ENCODE measurements around the gene HNRNPC. TPM values are rescaled to one million over a fixed set of nuclear protein-coding genes. Genes with fewer than 3 reads are reported as not detected.
"Not testable (repeated sequence)": the region's sequence is repeated elsewhere in the genome, so short reads cannot be mapped to it uniquely, and the experiment has no call there.

Gene HNRNPC
- total and polyA plus RNA-seq, 2 donors (not counting 1 experiment from before 2014, with no cell fraction given), result 543 to 885 TPM

DNA sequence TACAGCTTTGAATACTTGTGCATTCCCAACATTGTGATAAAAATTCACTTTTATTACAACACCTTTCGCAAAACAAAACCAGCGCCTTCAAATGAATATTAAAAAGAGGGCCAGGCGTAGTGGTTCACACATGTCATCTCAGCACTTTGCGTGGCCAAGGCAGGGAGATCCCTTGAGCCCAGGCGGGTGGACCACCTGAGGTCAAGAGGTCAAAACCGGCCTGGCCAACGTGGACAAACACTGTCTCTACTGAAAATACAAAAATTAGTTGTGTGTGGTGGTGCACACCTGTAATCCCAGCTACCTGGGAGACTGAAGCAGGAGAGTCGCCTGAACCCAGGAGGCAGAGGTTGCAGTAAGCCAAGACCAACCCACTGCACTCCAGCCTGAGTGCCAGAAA lies 42.8 kb downstream of the HNRNPC start:
- Histone ChIP-seq H3K9me3 (ENCODE audit: control insufficient read depth, insufficient read depth, low read depth, low read length) (no peaks in the 10 kb centered on the region), H3K4me3 (replicated peaks in 1 of 4; ENCODE audit: control extremely low read depth in 1 of 4, insufficient read depth in 1 of 4, low read depth in 3 of 4, low read length in 4 of 4) (no peak overlapping the region), H3K4me1 (ENCODE audit: control insufficient read depth, extremely low read depth, insufficient read depth, low read length) (no peaks in the 10 kb centered on the region), H3K4me2 (ENCODE audit: extremely low read depth, insufficient read depth, low read length) (no peak overlapping the region), H2AFZ (ENCODE audit: low read length) (no peak overlapping the region), H3K36me3 (ENCODE audit: control insufficient read depth, insufficient read depth, low read length) (peaks cover 17% of the 10 kb centered on the region), H3K27me3 (ENCODE audit: control insufficient read depth, insufficient read depth, low read length) (no peaks in the 10 kb centered on the region), H3K79me2 (ENCODE audit: control insufficient read depth, insufficient read depth, low read length) (peaks cover 96% of the 10 kb centered on the region), H3K27ac (ENCODE audit: insufficient read depth, low read length) (no peak overlapping the region), H3K9ac (ENCODE audit: insufficient read depth, low read length) (no peak overlapping the region), H4K20me1 (ENCODE audit: control insufficient read depth, extremely low read depth, insufficient read depth, low read length) (no peaks in the 10 kb centered on the region)
- DNase-seq (ENCODE audit: low read depth in 2 of 2), result no peak
- no peak for TF ChIP-seq EZH2 (IDR thresholded peaks at IDR 0.05; ENCODE audit: low read length, missing control alignments)
- TF ChIP-seq, protein P1, sequence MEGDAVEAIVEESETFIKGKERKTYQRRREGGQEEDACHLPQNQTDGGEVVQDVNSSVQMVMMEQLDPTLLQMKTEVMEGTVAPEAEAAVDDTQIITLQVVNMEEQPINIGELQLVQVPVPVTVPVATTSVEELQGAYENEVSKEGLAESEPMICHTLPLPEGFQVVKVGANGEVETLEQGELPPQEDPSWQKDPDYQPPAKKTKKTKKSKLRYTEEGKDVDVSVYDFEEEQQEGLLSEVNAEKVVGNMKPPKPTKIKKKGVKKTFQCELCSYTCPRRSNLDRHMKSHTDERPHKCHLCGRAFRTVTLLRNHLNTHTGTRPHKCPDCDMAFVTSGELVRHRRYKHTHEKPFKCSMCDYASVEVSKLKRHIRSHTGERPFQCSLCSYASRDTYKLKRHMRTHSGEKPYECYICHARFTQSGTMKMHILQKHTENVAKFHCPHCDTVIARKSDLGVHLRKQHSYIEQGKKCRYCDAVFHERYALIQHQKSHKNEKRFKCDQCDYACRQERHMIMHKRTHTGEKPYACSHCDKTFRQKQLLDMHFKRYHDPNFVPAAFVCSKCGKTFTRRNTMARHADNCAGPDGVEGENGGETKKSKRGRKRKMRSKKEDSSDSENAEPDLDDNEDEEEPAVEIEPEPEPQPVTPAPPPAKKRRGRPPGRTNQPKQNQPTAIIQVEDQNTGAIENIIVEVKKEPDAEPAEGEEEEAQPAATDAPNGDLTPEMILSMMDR (conservative IDR thresholded peaks at IDR 0.05 in 1 of 2, IDR thresholded peaks at IDR 0.05 in 1 of 2; ENCODE audit: low read depth in 1 of 2, low read length in 2 of 2), result no peak

DNA sequence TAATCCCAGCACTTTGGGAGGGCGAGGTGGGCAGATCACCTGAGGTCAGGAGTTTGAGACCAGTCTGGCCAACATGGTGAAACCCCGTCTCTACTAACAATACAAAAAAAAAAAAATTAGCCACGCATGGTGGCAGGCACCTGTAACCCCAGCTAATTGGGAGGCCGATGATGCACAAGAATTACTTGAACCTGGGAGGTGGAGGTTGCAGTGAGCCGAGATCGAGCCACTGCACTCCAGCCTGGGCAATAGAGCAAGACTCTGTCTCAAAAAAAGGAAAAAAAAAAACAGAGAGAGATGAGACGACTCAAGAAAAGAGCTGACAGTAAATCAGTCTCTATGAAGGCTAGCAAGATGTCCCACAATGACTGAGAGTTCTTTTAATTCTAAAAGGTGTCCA lies 44.1 kb downstream of the HNRNPC start:
- H3K9me3 ChIP-seq (ENCODE audit: control insufficient read depth, insufficient read depth, low read depth, low read length); H4K20me1 ChIP-seq (ENCODE audit: control insufficient read depth, extremely low read depth, insufficient read depth, low read length); DNase-seq (ENCODE audit: low read depth in 2 of 2); H3K27me3 ChIP-seq (ENCODE audit: control insufficient read depth, insufficient read depth, low read length); H3K27ac ChIP-seq (ENCODE audit: insufficient read depth, low read length); H3K4me3 ChIP-seq (replicated peaks in 1 of 4; ENCODE audit: control extremely low read depth in 1 of 4, insufficient read depth in 1 of 4, low read depth in 3 of 4, low read length in 4 of 4); H3K4me2 ChIP-seq (ENCODE audit: extremely low read depth, insufficient read depth, low read length); H2AFZ ChIP-seq (ENCODE audit: low read length); H3K9ac ChIP-seq (ENCODE audit: insufficient read depth, low read length); H3K4me1 ChIP-seq (ENCODE audit: control insufficient read depth, extremely low read depth, insufficient read depth, low read length): not testable (repeated sequence)
- peaks cover 13% of the 10 kb centered on the region for H3K36me3 ChIP-seq (ENCODE audit: control insufficient read depth, insufficient read depth, low read length)
- peaks cover 97% of the 10 kb centered on the region for H3K79me2 ChIP-seq (ENCODE audit: control insufficient read depth, insufficient read depth, low read length)

DNA sequence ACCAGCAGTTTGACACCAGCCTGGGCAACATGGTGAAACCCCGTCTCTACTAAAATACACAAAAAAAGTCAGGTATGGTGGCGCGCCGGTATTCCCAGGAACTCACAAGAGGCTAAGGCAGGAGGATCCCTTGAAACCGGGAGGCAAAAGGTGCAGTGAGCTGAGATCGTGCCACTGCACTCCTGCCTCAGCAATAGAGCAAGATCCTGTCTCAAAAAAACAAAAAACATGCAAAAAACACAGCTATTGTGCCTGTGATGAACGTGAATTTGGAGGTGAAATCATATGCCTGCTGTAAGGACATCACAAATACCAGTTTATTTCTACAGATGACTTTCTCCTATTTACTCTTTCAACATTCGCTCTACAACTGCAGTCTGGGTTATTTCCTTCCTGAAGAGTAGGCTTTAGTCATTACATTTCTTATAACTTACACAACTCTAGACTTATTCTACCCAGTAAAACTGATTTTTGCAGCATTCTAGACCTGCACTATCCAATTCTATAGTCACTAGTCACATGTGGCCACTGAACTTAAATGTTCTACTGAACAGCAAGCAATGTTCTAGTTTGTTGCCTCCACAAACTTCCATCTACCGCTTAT lies 48.3 kb downstream of the HNRNPC start:
- peaks cover 16% of the 10 kb centered on the region for H3K4me1 ChIP-seq (ENCODE audit: control insufficient read depth, extremely low read depth, insufficient read depth, low read length)
- no peak overlapping the region for H2AFZ ChIP-seq (ENCODE audit: low read length)
- H3K9me3 ChIP-seq (ENCODE audit: control insufficient read depth, insufficient read depth, low read depth, low read length), result no peaks in the 10 kb centered on the region
- no peak overlapping the region for H3K27ac ChIP-seq (ENCODE audit: insufficient read depth, low read length)
- H3K4me3 ChIP-seq (replicated peaks in 1 of 4; ENCODE audit: control extremely low read depth in 1 of 4, insufficient read depth in 1 of 4, low read depth in 3 of 4, low read length in 4 of 4), result no peak overlapping the region
- no peak overlapping the region for H3K4me2 ChIP-seq (ENCODE audit: extremely low read depth, insufficient read depth, low read length)
- H3K9ac ChIP-seq (ENCODE audit: insufficient read depth, low read length), result no peak overlapping the region
- H3K27me3 ChIP-seq (ENCODE audit: control insufficient read depth, insufficient read depth, low read length), result no peaks in the 10 kb centered on the region
- H4K20me1 ChIP-seq (ENCODE audit: control insufficient read depth, extremely low read depth, insufficient read depth, low read length), result no peaks in the 10 kb centered on the region
- H3K36me3 ChIP-seq (ENCODE audit: control insufficient read depth, insufficient read depth, low read length), result peaks cover 11% of the 10 kb centered on the region
- no peak for DNase-seq (ENCODE audit: low read depth in 2 of 2)
- peaks cover 94% of the 10 kb centered on the region for H3K79me2 ChIP-seq (ENCODE audit: control insufficient read depth, insufficient read depth, low read length)
- TF ChIP-seq, protein P1 (conservative IDR thresholded peaks at IDR 0.05 in 1 of 2, IDR thresholded peaks at IDR 0.05 in 1 of 2; ENCODE audit: low read depth in 1 of 2, low read length in 2 of 2), result no peak
- no peak for TF ChIP-seq EZH2 (IDR thresholded peaks at IDR 0.05; ENCODE audit: low read length, missing control alignments)

Measured in fibroblast of lung (primary cell).